ENCODE results near the gene ARHGEF2. TPM values are rescaled to one million over a fixed set of nuclear protein-coding genes. Genes with fewer than 3 reads are reported as not detected.

Gene ARHGEF2
- total and polyA plus RNA-seq, 2 of the 13 experiments (the other 11 are each of a cell fraction or from before 2014, with no cell fraction given): 16.1 to 32.1 TPM

GRCh38 chr1:155973723-155974122 is 4.6 kb downstream of the ARHGEF2 start (continued):
- no peak for TF ChIP-seq ZBTB10 (CRISPR knock-in tag; IDR thresholded peaks at IDR 0.05; ENCODE audit: borderline replicate concordance)

GRCh38 chr1:155971910-155972809 is 6.2 kb downstream of the ARHGEF2 start:
- POLR2A ChIA-PET: interaction anchor here (0.5 to 3.7 kb wide), 3 partner anchors 11 to 161 kb away, joined by 3 to 17 read pairs (median 17); no protein-coding TSS in a partner anchor
- peak; percentile 18 for FAIRE-seq
- TF ChIP-seq ZNF639 (CRISPR knock-in tag; conservative IDR thresholded peaks at IDR 0.05) (no peak), HNRNPL (IDR thresholded peaks at IDR 0.05; ENCODE audit: low read depth, low read length) (peak; percentile 93), KDM6A (CRISPR knock-in tag; IDR thresholded peaks at IDR 0.05; ENCODE audit: low read depth) (no peak), SP5 (CRISPR knock-in tag; IDR thresholded peaks at IDR 0.05; ENCODE audit: borderline replicate concordance, low read depth) (no peak), ZC3H13 (CRISPR knock-in tag; IDR thresholded peaks at IDR 0.05) (no peak), ZNF761 (CRISPR knock-in tag; conservative IDR thresholded peaks at IDR 0.05) (no peak), HES4 (CRISPR knock-in tag; IDR thresholded peaks at IDR 0.05; ENCODE audit: borderline replicate concordance) (no peak), NONO (IDR thresholded peaks at IDR 0.05) (no peak), NONO (CRISPR knock-in tag; conservative IDR thresholded peaks at IDR 0.05) (no peak), HNF4G (IDR thresholded peaks at IDR 0.05; ENCODE audit: borderline replicate concordance, low read depth, low read length) (peak; percentile 28; the same call in 1 of the 2 replicates), HNF4G (CRISPR knock-in tag; IDR thresholded peaks at IDR 0.05; ENCODE audit: borderline replicate concordance, low read depth) (no peak), MAFG (CRISPR knock-in tag; IDR thresholded peaks at IDR 0.05) (no peak), ZNF687 (CRISPR knock-in tag; IDR thresholded peaks at IDR 0.05) (peak; percentile 79)

More at GRCh38 chr1:155971910-155972809, 6.2 kb downstream of the ARHGEF2 start:
- H3K4me2 ChIP-seq (ENCODE audit: low read depth, low read length): peak overlapping the region; percentile 33
- H3K4me1 ChIP-seq (ENCODE audit: insufficient read depth, low read length): peaks cover 95% of the 10 kb centered on the region
- H3K9me3 ChIP-seq (ENCODE audit: low read length): no peaks in the 10 kb centered on the region
- ATAC-seq (peak; percentile 22; the same call in 2 of the 3 replicates), DNase-seq (ENCODE audit: low spot score) (no peak)
- H4K20me1 ChIP-seq (ENCODE audit: insufficient read depth, low read length): 0 out of 2 replicates have a peak, but pooled peaks cover 2% of the 10 kb centered on the region
- peaks cover 65% of the 10 kb centered on the region for H3K79me2 ChIP-seq (ENCODE audit: insufficient read depth, low read length)
- 83% methylated on average over 6 of the region's 9 CpGs for WGBS (ENCODE audit: low lambda C conversion rate)
- no TSS peak for BruUV-seq (replicated peaks)
- CTCF ChIA-PET (ENCODE audit: low intra/inter-chr PET ratio, low total read pairs): no interaction called here
- no peaks in the 10 kb centered on the region for H3K27me3 ChIP-seq (ENCODE audit: control insufficient read depth in 1 of 2, insufficient read depth in 2 of 2, low read length in 2 of 2)
- no peak overlapping the region for H3K9ac ChIP-seq (ENCODE audit: insufficient read depth, low read depth, low read length)
- intact Hi-C loops (cut with micrococcal nuclease; ENCODE audit: unreplicated experiment) (no loop called here), in situ Hi-C loops (cut with HindIII; ENCODE audit: extremely low pct_ligation_motif_present, low pct_unique_long_range_greater_than_20kb) (no loop called here)
- H3K36me3 ChIP-seq (replicated peaks in 1 of 2; ENCODE audit: control insufficient read depth in 1 of 2, insufficient read depth in 2 of 2, low read length in 2 of 2): peaks cover 10 to 18% of the 10 kb centered on the region in 2 experiments; a peak in 4 of 5 replicates
- H2AFZ ChIP-seq (ENCODE audit: low read length): no peak overlapping the region
- H3K27ac ChIP-seq (ENCODE audit: extremely low read length, insufficient read depth, low read length): no peak overlapping the region
- H3K4me3 ChIP-seq (replicated peaks in 1 of 3; ENCODE audit: insufficient read depth in 1 of 3, low read depth in 2 of 3, low read length in 3 of 3): no peak overlapping the region; a peak in 1 of 6 replicates

Data from HepG2 (cell line).